ENCODE results near the gene ANG.

DNA sequence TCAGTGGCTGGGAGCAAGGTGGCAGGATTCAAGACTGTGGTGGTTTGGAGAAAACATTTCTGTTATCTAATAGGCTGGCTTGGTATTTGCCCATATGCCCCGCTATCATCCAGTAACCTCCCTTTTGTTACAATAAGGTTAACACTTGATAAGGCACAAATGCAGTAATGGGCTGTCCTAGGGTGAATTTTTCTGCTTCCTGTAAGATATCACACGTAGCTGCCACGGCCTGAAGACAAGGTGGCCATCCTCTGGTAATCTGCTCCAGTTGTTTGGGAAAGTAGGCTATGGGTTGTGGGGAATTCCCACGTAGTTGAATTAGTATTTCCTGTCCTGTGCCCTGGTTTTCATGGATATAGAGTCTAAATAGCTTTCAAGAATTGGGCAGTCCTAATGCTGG, 23.1 kb downstream of the ANG start:
- TF ChIP-seq, protein P1, sequence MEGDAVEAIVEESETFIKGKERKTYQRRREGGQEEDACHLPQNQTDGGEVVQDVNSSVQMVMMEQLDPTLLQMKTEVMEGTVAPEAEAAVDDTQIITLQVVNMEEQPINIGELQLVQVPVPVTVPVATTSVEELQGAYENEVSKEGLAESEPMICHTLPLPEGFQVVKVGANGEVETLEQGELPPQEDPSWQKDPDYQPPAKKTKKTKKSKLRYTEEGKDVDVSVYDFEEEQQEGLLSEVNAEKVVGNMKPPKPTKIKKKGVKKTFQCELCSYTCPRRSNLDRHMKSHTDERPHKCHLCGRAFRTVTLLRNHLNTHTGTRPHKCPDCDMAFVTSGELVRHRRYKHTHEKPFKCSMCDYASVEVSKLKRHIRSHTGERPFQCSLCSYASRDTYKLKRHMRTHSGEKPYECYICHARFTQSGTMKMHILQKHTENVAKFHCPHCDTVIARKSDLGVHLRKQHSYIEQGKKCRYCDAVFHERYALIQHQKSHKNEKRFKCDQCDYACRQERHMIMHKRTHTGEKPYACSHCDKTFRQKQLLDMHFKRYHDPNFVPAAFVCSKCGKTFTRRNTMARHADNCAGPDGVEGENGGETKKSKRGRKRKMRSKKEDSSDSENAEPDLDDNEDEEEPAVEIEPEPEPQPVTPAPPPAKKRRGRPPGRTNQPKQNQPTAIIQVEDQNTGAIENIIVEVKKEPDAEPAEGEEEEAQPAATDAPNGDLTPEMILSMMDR (IDR thresholded peaks at IDR 0.05) = no peak
- TF ChIP-seq RAD21 (IDR thresholded peaks at IDR 0.05; ENCODE audit: low read length) = no peak
- no peak for TF ChIP-seq NRF1 (IDR thresholded peaks at IDR 0.05; ENCODE audit: low read depth, low read length)
- no peak for TF ChIP-seq YY1 (IDR thresholded peaks at IDR 0.05; ENCODE audit: low read depth)
- TF ChIP-seq, protein P2, sequence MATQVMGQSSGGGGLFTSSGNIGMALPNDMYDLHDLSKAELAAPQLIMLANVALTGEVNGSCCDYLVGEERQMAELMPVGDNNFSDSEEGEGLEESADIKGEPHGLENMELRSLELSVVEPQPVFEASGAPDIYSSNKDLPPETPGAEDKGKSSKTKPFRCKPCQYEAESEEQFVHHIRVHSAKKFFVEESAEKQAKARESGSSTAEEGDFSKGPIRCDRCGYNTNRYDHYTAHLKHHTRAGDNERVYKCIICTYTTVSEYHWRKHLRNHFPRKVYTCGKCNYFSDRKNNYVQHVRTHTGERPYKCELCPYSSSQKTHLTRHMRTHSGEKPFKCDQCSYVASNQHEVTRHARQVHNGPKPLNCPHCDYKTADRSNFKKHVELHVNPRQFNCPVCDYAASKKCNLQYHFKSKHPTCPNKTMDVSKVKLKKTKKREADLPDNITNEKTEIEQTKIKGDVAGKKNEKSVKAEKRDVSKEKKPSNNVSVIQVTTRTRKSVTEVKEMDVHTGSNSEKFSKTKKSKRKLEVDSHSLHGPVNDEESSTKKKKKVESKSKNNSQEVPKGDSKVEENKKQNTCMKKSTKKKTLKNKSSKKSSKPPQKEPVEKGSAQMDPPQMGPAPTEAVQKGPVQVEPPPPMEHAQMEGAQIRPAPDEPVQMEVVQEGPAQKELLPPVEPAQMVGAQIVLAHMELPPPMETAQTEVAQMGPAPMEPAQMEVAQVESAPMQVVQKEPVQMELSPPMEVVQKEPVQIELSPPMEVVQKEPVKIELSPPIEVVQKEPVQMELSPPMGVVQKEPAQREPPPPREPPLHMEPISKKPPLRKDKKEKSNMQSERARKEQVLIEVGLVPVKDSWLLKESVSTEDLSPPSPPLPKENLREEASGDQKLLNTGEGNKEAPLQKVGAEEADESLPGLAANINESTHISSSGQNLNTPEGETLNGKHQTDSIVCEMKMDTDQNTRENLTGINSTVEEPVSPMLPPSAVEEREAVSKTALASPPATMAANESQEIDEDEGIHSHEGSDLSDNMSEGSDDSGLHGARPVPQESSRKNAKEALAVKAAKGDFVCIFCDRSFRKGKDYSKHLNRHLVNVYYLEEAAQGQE (IDR thresholded peaks at IDR 0.05; ENCODE audit: low read depth, low read length) = no peak
- TF ChIP-seq EP300 (IDR thresholded peaks at IDR 0.05; ENCODE audit: borderline replicate concordance in 1 of 2, low read depth in 1 of 2, low read length in 1 of 2) = no peak
- no peak for TF ChIP-seq RCOR1 (IDR thresholded peaks at IDR 0.05; ENCODE audit: low read length)
- TF ChIP-seq, protein P3, sequence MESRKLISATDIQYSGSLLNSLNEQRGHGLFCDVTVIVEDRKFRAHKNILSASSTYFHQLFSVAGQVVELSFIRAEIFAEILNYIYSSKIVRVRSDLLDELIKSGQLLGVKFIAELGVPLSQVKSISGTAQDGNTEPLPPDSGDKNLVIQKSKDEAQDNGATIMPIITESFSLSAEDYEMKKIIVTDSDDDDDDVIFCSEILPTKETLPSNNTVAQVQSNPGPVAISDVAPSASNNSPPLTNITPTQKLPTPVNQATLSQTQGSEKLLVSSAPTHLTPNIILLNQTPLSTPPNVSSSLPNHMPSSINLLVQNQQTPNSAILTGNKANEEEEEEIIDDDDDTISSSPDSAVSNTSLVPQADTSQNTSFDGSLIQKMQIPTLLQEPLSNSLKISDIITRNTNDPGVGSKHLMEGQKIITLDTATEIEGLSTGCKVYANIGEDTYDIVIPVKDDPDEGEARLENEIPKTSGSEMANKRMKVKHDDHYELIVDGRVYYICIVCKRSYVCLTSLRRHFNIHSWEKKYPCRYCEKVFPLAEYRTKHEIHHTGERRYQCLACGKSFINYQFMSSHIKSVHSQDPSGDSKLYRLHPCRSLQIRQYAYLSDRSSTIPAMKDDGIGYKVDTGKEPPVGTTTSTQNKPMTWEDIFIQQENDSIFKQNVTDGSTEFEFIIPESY (IDR thresholded peaks at IDR 0.05; ENCODE audit: borderline replicate concordance, low read depth) = no peak
- TF ChIP-seq GABPA (IDR thresholded peaks at IDR 0.05; ENCODE audit: low read depth) = no peak
- TF ChIP-seq POLR2AphosphoS5 (IDR thresholded peaks at IDR 0.05; ENCODE audit: low read depth, low read length) = no peak
- no peak for TF ChIP-seq USF1 (IDR thresholded peaks at IDR 0.05; ENCODE audit: borderline replicate concordance, low read depth)
- TF ChIP-seq, protein P4, sequence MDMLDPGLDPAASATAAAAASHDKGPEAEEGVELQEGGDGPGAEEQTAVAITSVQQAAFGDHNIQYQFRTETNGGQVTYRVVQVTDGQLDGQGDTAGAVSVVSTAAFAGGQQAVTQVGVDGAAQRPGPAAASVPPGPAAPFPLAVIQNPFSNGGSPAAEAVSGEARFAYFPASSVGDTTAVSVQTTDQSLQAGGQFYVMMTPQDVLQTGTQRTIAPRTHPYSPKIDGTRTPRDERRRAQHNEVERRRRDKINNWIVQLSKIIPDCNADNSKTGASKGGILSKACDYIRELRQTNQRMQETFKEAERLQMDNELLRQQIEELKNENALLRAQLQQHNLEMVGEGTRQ (IDR thresholded peaks at IDR 0.05; ENCODE audit: borderline replicate concordance, low read depth, low read length) = no peak

Measured in SK-N-SH (cell line).